Nephron (organoid): ENCODE measurements around the gene LIPC.

Experiments
- H3K27ac Mint-ChIP-seq, 3 experiments: 2 replicates each; pipeline ENCODE4 v1.8.0; 2020; ENCODE audit warnings: mixed read lengths in 3 of 3, mild to moderate bottlenecking in 2 of 3, moderate library complexity in 1 of 3
- H3K27me3 Mint-ChIP-seq: 2 replicates; pipeline ENCODE4 v1.8.0; 2021; ENCODE audit warnings: low read depth, mild to moderate bottlenecking, moderate library complexity, mixed read lengths
- H3K36me3 Mint-ChIP-seq: 2 replicates; pipeline ENCODE4 v1.8.0; 2020; ENCODE audit warnings: low read depth, mixed read lengths
- H3K4me1 Mint-ChIP-seq: 2 replicates; pipeline ENCODE4 v1.8.0; 2020; ENCODE audit warnings: mixed read lengths
- H3K4me3 Mint-ChIP-seq, 3 experiments: 2 replicates each; pipeline ENCODE4 v1.8.0; 2020; ENCODE audit warnings: mild to moderate bottlenecking in 3 of 3, mixed read lengths in 3 of 3, moderate library complexity in 2 of 3
- H3K9me3 Mint-ChIP-seq: 2 replicates; pipeline ENCODE4 v1.8.0; 2020; ENCODE audit warnings: mixed read lengths
- TF ChIP-seq, protein P1 (sequence below), 3 experiments: fragments of 200-600 bp; sonication (generic); IDR thresholded peaks; one replicate each; pipeline ENCODE4 v1.5.0; 2021; ENCODE audit warnings: antibody characterized with exemption in 3 of 3; ENCODE audit not compliant: unreplicated experiment in 3 of 3

The LIPC gene

DNA sequence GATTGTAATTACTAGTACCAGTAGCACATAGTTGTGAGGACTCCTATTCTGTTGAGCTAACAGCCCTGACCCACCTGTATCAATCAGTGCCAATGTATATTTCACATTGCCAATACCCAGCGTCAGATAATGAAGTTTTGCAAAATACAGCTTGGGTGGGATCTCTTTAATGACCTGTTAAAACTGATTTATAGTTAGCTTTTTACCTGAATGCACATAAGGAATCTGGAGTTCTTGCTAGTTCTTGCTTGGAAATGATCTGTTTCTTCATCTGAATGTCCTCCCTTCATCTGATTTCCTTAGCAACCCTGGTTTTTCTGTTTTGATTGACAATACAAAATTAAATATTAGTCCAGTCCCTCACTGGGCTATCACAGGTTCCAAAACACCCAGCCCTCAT lies 62.8 kb downstream of the LIPC start:
- Mint-ChIP-seq H3K27me3 (peaks cover 19% of the 10 kb centered on the region), H3K4me3 (no peak overlapping the region), H3K27ac (peak overlapping the region in 1 of 3 experiments; percentile 16), H3K4me1 (peaks cover 61% of the 10 kb centered on the region), H3K9me3 (peaks cover 5% of the 10 kb centered on the region), H3K36me3 (no peaks in the 10 kb centered on the region)
- TF ChIP-seq, protein P1, sequence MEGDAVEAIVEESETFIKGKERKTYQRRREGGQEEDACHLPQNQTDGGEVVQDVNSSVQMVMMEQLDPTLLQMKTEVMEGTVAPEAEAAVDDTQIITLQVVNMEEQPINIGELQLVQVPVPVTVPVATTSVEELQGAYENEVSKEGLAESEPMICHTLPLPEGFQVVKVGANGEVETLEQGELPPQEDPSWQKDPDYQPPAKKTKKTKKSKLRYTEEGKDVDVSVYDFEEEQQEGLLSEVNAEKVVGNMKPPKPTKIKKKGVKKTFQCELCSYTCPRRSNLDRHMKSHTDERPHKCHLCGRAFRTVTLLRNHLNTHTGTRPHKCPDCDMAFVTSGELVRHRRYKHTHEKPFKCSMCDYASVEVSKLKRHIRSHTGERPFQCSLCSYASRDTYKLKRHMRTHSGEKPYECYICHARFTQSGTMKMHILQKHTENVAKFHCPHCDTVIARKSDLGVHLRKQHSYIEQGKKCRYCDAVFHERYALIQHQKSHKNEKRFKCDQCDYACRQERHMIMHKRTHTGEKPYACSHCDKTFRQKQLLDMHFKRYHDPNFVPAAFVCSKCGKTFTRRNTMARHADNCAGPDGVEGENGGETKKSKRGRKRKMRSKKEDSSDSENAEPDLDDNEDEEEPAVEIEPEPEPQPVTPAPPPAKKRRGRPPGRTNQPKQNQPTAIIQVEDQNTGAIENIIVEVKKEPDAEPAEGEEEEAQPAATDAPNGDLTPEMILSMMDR (IDR thresholded peaks at IDR 0.05; ENCODE audit: unreplicated experiment in 3 of 3) = no peak

DNA sequence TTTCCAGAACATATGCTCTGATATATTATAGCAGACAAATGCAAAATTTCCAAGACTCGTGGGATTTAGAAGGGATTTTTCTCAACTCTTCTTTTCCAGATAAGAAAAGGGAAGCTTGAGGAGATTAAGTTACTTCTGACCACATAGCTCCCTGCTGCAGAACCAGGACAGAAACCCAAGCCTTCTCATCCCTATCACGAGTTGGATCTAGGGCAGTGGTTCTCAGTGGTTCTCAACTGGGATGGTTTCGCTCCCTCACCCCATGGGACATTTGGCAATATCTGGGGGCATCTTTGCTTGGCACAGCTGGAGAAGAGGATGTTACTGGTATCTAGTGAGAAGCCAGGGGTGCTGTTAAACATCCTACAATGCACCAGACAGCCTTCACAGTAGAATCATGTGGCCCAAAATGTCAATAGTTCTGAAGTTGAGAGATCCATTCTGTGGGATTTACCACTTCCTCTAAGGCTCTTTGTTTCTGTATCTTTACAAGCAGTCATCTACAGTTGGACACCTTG lies 64.2 kb downstream of the LIPC start:
- Mint-ChIP-seq H3K9me3 (no peaks in the 10 kb centered on the region), H3K4me1 (peaks cover 54% of the 10 kb centered on the region), H3K4me3 (no peak overlapping the region), H3K27ac (no peak overlapping the region), H3K36me3 (no peaks in the 10 kb centered on the region), H3K27me3 (peaks cover 19% of the 10 kb centered on the region)
- TF ChIP-seq, protein P1 (IDR thresholded peaks at IDR 0.05; ENCODE audit: unreplicated experiment in 3 of 3) = no peak

DNA sequence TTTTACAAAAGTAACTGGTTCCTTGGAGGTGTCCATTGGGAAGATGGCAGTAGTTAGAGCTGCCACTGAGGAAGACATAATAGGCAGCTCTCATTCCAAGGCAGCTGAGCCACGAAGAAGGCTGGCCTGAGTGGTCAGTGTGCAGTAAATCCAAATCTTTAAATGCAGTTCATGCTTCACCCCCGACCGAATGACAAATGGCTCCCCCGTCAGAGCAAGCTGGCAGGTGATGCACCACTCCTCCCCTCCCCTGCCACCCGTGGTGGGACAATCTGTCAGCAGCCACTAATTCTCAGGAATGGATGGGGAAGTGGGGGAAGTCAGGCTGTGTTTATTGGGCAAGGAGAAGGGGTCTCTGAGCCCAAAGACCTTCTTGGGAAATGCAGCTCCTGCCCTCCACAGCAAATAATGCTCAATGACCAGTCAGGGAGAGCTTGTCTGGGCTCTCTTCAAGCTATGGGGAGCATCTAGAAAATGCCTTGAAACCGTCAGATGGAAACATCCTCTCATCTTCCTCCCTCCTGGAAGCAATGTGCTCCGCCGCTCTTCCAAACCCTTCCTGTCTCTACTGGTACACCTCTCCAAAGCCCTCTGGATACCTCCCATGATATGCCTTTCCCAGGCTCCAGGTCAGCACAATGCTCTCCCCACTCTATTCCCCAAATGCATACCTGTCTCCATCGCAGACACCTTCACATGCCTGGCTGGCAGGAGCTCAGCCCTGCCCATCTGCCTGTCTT lies 65.4 kb downstream of the LIPC start:
- no peaks in the 10 kb centered on the region for H3K36me3 Mint-ChIP-seq
- H3K4me3 Mint-ChIP-seq = no peak overlapping the region
- TF ChIP-seq, protein P1 (IDR thresholded peaks at IDR 0.05; ENCODE audit: unreplicated experiment in 3 of 3) = no peak
- peaks cover 66% of the 10 kb centered on the region for H3K4me1 Mint-ChIP-seq
- H3K27ac Mint-ChIP-seq = peak overlapping the region; percentile 2 to 55 (median 34)
- H3K9me3 Mint-ChIP-seq = no peaks in the 10 kb centered on the region
- H3K27me3 Mint-ChIP-seq = peaks cover 20% of the 10 kb centered on the region

DNA sequence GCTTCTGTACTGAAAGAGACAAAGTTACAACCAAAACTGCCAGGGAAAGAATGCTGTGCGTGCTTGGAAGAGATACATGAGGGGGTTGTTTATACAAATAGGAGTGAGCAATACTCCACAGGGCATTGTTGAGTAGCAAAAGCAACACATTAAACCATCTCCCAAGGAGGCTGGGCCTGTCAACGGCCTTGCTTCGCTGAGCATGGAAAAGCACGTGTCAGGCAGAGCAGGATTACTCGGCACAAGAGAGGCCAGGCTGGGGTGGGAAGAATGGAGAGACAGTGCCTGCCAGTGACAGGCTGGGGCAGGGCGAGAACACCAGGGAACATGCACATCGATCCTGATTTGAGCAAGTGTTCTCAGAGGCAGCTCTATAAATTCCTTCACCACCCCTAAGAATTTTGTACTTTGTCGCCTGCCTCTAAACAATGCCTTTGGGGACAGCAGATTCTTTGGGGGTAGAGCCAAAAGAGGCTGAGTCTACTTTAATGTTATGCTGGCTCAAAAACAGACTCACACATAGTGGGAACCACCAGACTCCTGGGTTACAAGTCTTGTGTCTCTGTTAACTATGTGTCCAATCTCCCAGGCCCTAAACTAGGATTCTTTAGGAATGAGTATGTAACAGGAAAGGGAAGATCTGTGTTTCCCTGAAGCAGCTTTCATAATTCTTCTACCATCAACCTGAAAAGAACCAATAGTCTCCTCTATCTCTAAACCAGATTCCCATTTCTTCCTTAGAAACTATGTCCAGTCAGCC lies 67.2 kb downstream of the LIPC start:
- H3K36me3 Mint-ChIP-seq = no peaks in the 10 kb centered on the region
- H3K9me3 Mint-ChIP-seq = no peaks in the 10 kb centered on the region
- H3K27ac Mint-ChIP-seq = peak overlapping the region; percentile 34 to 88 (median 41)
- H3K4me3 Mint-ChIP-seq = no peak overlapping the region
- H3K27me3 Mint-ChIP-seq = peaks cover 20% of the 10 kb centered on the region
- peaks cover 59% of the 10 kb centered on the region for H3K4me1 Mint-ChIP-seq
- TF ChIP-seq, protein P1 (IDR thresholded peaks at IDR 0.05; ENCODE audit: unreplicated experiment in 3 of 3) = no peak

DNA sequence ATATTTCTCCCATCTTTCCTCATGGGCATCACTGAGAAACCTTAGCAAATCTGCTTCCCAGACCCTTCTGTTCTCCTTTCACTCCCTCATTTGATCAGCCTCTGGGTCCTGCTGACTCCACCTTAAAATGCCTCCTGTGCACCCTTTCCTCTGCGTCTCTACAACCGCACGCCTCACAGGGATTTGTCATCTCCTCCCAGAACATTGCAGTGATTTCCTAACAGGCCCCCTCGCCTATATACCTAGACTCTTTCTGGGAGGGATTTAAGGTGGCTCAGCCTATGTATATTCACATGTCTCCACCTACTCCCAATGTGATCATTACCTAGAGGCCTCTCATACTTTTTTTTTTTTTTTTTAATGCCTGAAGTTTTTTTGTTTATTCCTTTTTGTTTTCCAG lies 69.2 kb downstream of the LIPC start:
- H3K4me3 Mint-ChIP-seq = no peak overlapping the region
- H3K36me3 Mint-ChIP-seq = no peaks in the 10 kb centered on the region
- H3K27me3 Mint-ChIP-seq = peaks cover 24% of the 10 kb centered on the region
- TF ChIP-seq, protein P1 (IDR thresholded peaks at IDR 0.05; ENCODE audit: unreplicated experiment in 3 of 3) = no peak
- peak overlapping the region; percentile 76 to 83 (median 83) for H3K27ac Mint-ChIP-seq
- no peaks in the 10 kb centered on the region for H3K9me3 Mint-ChIP-seq
- H3K4me1 Mint-ChIP-seq = peaks cover 49% of the 10 kb centered on the region
